ENCODE measurements around the gene PDZD4. TPM values are rescaled to one million over a fixed set of nuclear protein-coding genes. Genes with fewer than 3 reads are reported as not detected.

The PDZD4 gene
- total RNA-seq, 2 donors from 2014 or later = 2.1 to 7.1 TPM

- H3K9me3 ChIP-seq = no peaks in the 10 kb centered on the region
- no peak for DNase-seq (ENCODE audit: low spot score)
- H3K4me1 ChIP-seq = no peaks in the 10 kb centered on the region
- H3K27ac ChIP-seq = no peak overlapping the region
- no peak for TF ChIP-seq CTCF (IDR thresholded peaks at IDR 0.05)
- no peak overlapping the region for H3K4me3 ChIP-seq
- H3K36me3 ChIP-seq = no peaks in the 10 kb centered on the region
- no peaks in the 10 kb centered on the region for H3K27me3 ChIP-seq
These were observed 38.5 kb upstream of the PDZD4 start for GRCh38 chrX:153868576-153869472.

DNA sequence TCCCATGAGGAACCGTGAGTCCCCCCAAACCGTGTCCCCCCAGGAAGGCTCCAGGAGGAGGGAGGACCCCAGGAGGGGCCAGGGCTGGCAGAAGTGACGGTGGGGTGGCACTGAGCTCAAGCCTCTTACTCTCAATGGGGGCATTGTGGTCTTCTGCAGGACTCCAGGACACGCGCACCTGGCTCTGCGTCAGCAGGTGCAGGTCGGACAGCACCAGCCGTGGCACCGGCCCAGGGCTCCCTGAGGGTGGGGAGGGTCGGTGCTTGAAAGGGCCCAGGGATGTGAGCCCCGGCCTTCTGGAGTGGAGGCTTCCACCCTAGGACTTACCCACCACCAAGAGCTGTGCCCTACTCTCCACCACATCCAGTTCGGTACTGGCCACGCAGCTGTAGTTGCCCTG lies 37.3 kb upstream of the PDZD4 start:
- no peak overlapping the region for H3K4me3 ChIP-seq
- H3K4me1 ChIP-seq = no peaks in the 10 kb centered on the region
- no peaks in the 10 kb centered on the region for H3K27me3 ChIP-seq
- no peak overlapping the region for H3K27ac ChIP-seq
- H3K9me3 ChIP-seq = no peaks in the 10 kb centered on the region
- H3K36me3 ChIP-seq = no peaks in the 10 kb centered on the region
- DNase-seq (ENCODE audit: low spot score) = no peak
- no peak for TF ChIP-seq CTCF (IDR thresholded peaks at IDR 0.05)

DNA sequence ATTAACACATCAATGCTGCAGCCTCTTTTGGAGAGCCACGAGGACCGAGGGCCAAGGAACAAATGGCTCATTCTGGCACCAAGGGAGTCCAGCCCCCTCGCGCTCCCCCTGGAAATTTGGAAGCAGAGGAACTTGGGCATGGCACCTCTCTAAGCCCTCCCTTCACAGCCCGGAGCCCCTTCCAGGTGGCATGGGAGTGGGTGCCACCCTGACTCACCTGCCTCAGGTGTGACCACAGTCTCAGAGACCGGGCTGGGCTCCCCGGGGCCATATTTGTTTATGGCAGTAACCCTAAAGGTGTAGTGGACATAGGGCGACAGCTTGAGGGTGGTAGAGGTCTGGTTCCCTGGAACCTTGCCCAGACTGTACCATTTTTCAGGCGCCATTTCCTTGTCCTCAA lies 36.8 kb upstream of the PDZD4 start:
- H3K36me3 ChIP-seq = no peaks in the 10 kb centered on the region
- DNase-seq (ENCODE audit: low spot score) = no peak

DNA sequence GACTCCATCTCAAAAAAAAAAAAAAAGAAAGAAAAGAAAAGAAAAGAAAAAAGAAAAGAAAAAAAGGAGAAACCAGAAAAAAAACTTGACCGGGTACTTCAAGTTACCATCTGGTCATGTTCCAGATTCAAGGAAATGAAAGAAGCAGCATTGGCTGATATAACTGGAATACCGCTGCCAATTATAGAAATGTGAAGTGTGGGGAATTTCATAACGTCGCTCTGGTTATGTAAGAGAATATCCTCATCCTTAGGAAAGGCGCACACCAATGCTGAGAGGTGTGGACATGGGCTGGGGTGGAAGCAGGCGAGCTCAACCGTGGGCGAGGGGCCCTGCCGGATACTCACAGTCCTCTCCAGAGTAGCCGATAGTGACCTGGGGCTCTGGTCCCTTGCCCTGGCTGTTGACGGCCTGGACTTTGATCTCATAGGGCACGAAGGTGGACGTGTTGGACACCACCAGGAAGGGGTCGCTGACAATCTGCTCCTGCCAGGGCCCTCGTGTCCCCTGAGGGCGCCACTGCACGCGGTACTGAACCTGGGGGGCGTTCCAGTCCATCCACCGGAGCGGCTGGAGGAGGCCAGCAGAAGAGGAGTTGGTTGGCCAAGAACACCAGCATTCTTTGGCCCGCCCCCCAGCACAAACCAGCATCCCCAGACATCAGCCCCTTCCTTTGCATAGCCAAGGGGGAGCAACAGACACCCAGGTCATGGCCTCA lies 36.1 kb upstream of the PDZD4 start:
- Histone ChIP-seq H3K4me3 (no peak overlapping the region), H3K36me3 (no peaks in the 10 kb centered on the region), H3K4me1 (no peaks in the 10 kb centered on the region), H3K9me3 (no peaks in the 10 kb centered on the region), H3K27ac (no peak overlapping the region), H3K27me3 (no peaks in the 10 kb centered on the region)
- TF ChIP-seq CTCF (IDR thresholded peaks at IDR 0.05) = no peak
- DNase-seq (ENCODE audit: low spot score) = no peak

More for the DNA sequence above, 36.8 kb upstream of the PDZD4 start:
- Histone ChIP-seq H3K9me3 (no peaks in the 10 kb centered on the region), H3K27me3 (no peaks in the 10 kb centered on the region), H3K4me1 (no peaks in the 10 kb centered on the region), H3K27ac (no peak overlapping the region), H3K4me3 (no peak overlapping the region)
- TF ChIP-seq CTCF (IDR thresholded peaks at IDR 0.05) = no peak

GRCh38 chrX:153865685-153866084 lies 35.3 kb upstream of the PDZD4 start:
- Histone ChIP-seq H3K9me3 (no peaks in the 10 kb centered on the region), H3K27me3 (no peaks in the 10 kb centered on the region), H3K4me1 (no peaks in the 10 kb centered on the region), H3K36me3 (no peaks in the 10 kb centered on the region), H3K27ac (no peak overlapping the region), H3K4me3 (no peak overlapping the region)
- DNase-seq (ENCODE audit: low spot score) = no peak
- TF ChIP-seq CTCF (IDR thresholded peaks at IDR 0.05) = no peak

All from right atrium auricular region (tissue), 2 donors.